Measurements from ENCODE around the gene PGAM5. TPM values are rescaled to one million over a fixed set of nuclear protein-coding genes. Genes with fewer than 3 reads are reported as not detected.

PGAM5 gene
- 26.7 TPM for polyA plus RNA-seq (2013, experiment 1 of 2; ENCODE audit: insufficient read length)
- polyA plus RNA-seq (2013, experiment 2 of 2; ENCODE audit: insufficient read length): 28.0 TPM

- DNase-seq: peak; percentile 79
Measured at GRCh38 chr12:132710405-132711079, at the start of gene PGAM5. Gene PGAM5 (plus strand): TSS chr12:132710842. CDS start chr12:132710877, 35 bp downstream.

- no peak for DNase-seq
Measured at GRCh38 chr12:132660996-132661395, 49.6 kb upstream of the PGAM5 start.

GRCh38 chr12:132661972-132662371, 48.7 kb upstream of the PGAM5 start:
- no peak for DNase-seq

GRCh38 chr12:132662901-132663755, 47.5 kb upstream of the PGAM5 start:
- DNase-seq: no peak

GRCh38 chr12:132664206-132665148, 46.2 kb upstream of the PGAM5 start:
- DNase-seq: no peak

GRCh38 chr12:132665149-132665491, 45.5 kb upstream of the PGAM5 start:
- DNase-seq: no peak

- DNase-seq: no peak
Measured at GRCh38 chr12:132665794-132666193, 44.8 kb upstream of the PGAM5 start.

- DNase-seq: no peak
Measured at GRCh38 chr12:132668191-132669088, 42.2 kb upstream of the PGAM5 start.

GRCh38 chr12:132669166-132669879, 41.3 kb upstream of the PGAM5 start:
- DNase-seq: no peak

GRCh38 chr12:132672116-132672515, 38.5 kb upstream of the PGAM5 start:
- no peak for DNase-seq

- DNase-seq: no peak
Measured at GRCh38 chr12:132672678-132673077, 38.0 kb upstream of the PGAM5 start.

GRCh38 chr12:132673288-132674179, 37.1 kb upstream of the PGAM5 start:
- no peak for DNase-seq

- DNase-seq: no peak
Measured at GRCh38 chr12:132674561-132674960, 36.1 kb upstream of the PGAM5 start.

GRCh38 chr12:132675757-132676432, 34.7 kb upstream of the PGAM5 start:
- no peak for DNase-seq

- no peak for DNase-seq
Measured at GRCh38 chr12:132677492-132677891, 33.1 kb upstream of the PGAM5 start.

- DNase-seq: no peak
Measured at GRCh38 chr12:132685400-132685799, 25.2 kb upstream of the PGAM5 start.

- no peak for DNase-seq
Measured at GRCh38 chr12:132686825-132687210, 23.8 kb upstream of the PGAM5 start.

GRCh38 chr12:132687211-132688164, 23.2 kb upstream of the PGAM5 start, which contains the start of the genes POLE and PXMP2:
Gene POLE (minus strand): TSS chr12:132687342. CDS start chr12:132687315, 27 bp downstream.
Gene PXMP2 (plus strand): TSS chr12:132687587. CDS start chr12:132687671, 84 bp downstream.
- peak; percentile 97 for DNase-seq
